ENCODE results near the gene CCNYL1. TPM values are rescaled to one million over a fixed set of nuclear protein-coding genes. Genes with fewer than 3 reads are reported as not detected.
"Not testable (repeated sequence)": the region's sequence is repeated elsewhere in the genome, so short reads cannot be mapped to it uniquely, and the experiment has no call there.

CCNYL1 gene
- total and polyA plus RNA-seq, 2 donors (not counting 1 experiment from before 2014, with no cell fraction given), result 8.8 to 18.4 TPM

DNA sequence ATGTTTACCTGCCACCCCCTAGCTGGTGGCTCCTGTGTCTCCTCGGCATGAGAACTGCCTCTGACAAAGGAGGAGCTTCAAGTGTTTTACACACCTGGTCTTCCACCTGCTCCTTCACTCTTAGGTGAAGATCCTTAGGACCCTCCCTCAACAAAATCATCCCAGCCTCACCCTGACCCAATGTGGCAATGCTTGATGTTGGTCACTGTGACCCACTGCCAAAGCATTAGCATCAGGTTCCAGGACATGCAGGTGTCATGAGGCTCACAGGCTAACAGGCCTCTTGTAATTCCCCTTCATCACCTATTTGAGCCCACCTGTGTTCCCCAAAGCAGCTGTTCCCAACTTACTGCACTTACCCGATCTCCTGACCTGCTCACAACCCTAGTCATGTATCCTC lies 48.5 kb downstream of the CCNYL1 start:
- DNase-seq (ENCODE audit: low read depth in 2 of 2), result no peak
- H3K79me2 ChIP-seq (ENCODE audit: control insufficient read depth, insufficient read depth, low read length), result no peaks in the 10 kb centered on the region
- H3K36me3 ChIP-seq (ENCODE audit: control insufficient read depth, insufficient read depth, low read length), result no peaks in the 10 kb centered on the region
- no peaks in the 10 kb centered on the region for H3K4me1 ChIP-seq (ENCODE audit: control insufficient read depth, extremely low read depth, insufficient read depth, low read length)
- no peak overlapping the region for H3K9ac ChIP-seq (ENCODE audit: insufficient read depth, low read length)
- H3K4me3 ChIP-seq (replicated peaks in 1 of 4; ENCODE audit: control extremely low read depth in 1 of 4, insufficient read depth in 1 of 4, low read depth in 3 of 4, low read length in 4 of 4), result no peak overlapping the region
- no peaks in the 10 kb centered on the region for H3K27me3 ChIP-seq (ENCODE audit: control insufficient read depth, insufficient read depth, low read length)
- no peak for TF ChIP-seq EZH2 (IDR thresholded peaks at IDR 0.05; ENCODE audit: low read length, missing control alignments)
- TF ChIP-seq, protein P1, sequence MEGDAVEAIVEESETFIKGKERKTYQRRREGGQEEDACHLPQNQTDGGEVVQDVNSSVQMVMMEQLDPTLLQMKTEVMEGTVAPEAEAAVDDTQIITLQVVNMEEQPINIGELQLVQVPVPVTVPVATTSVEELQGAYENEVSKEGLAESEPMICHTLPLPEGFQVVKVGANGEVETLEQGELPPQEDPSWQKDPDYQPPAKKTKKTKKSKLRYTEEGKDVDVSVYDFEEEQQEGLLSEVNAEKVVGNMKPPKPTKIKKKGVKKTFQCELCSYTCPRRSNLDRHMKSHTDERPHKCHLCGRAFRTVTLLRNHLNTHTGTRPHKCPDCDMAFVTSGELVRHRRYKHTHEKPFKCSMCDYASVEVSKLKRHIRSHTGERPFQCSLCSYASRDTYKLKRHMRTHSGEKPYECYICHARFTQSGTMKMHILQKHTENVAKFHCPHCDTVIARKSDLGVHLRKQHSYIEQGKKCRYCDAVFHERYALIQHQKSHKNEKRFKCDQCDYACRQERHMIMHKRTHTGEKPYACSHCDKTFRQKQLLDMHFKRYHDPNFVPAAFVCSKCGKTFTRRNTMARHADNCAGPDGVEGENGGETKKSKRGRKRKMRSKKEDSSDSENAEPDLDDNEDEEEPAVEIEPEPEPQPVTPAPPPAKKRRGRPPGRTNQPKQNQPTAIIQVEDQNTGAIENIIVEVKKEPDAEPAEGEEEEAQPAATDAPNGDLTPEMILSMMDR (conservative IDR thresholded peaks at IDR 0.05 in 1 of 2, IDR thresholded peaks at IDR 0.05 in 1 of 2; ENCODE audit: low read depth in 1 of 2, low read length in 2 of 2), result no peak
- H2AFZ ChIP-seq (ENCODE audit: low read length), result no peak overlapping the region
- no peak overlapping the region for H3K4me2 ChIP-seq (ENCODE audit: extremely low read depth, insufficient read depth, low read length)
- H4K20me1 ChIP-seq (ENCODE audit: control insufficient read depth, extremely low read depth, insufficient read depth, low read length), result no peaks in the 10 kb centered on the region
- no peaks in the 10 kb centered on the region for H3K9me3 ChIP-seq (ENCODE audit: control insufficient read depth, insufficient read depth, low read depth, low read length)
- no peak overlapping the region for H3K27ac ChIP-seq (ENCODE audit: insufficient read depth, low read length)

DNA sequence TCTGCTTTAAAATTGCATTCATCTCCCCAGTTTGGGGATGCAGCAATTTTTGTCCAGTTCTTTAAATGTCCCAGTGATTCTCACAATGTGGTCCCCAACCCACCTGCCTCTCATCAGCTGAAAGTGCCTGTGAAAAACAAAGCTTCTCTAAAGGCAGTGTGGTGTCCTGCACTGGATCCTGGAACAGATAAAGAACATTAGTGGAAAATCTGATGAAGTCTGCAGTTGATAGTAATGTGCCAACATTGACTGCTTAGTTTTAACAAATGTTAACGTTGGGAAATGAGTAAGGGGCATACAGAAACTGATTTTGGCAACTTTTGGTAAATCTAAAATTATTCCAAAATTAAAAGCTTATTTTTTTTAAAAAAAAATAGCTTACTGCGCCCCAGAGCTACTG lies 49.0 kb downstream of the CCNYL1 start:
- H3K4me2 ChIP-seq (ENCODE audit: extremely low read depth, insufficient read depth, low read length), result no peak overlapping the region
- no peaks in the 10 kb centered on the region for H3K27me3 ChIP-seq (ENCODE audit: control insufficient read depth, insufficient read depth, low read length)
- no peak overlapping the region for H3K27ac ChIP-seq (ENCODE audit: insufficient read depth, low read length)
- no peak overlapping the region for H3K4me3 ChIP-seq (replicated peaks in 1 of 4; ENCODE audit: control extremely low read depth in 1 of 4, insufficient read depth in 1 of 4, low read depth in 3 of 4, low read length in 4 of 4)
- H2AFZ ChIP-seq (ENCODE audit: low read length), result no peak overlapping the region
- H3K4me1 ChIP-seq (ENCODE audit: control insufficient read depth, extremely low read depth, insufficient read depth, low read length), result no peaks in the 10 kb centered on the region
- H3K9me3 ChIP-seq (ENCODE audit: control insufficient read depth, insufficient read depth, low read depth, low read length), result no peaks in the 10 kb centered on the region
- H4K20me1 ChIP-seq (ENCODE audit: control insufficient read depth, extremely low read depth, insufficient read depth, low read length), result no peaks in the 10 kb centered on the region
- H3K36me3 ChIP-seq (ENCODE audit: control insufficient read depth, insufficient read depth, low read length), result no peaks in the 10 kb centered on the region
- H3K79me2 ChIP-seq (ENCODE audit: control insufficient read depth, insufficient read depth, low read length), result no peaks in the 10 kb centered on the region
- TF ChIP-seq EZH2 (IDR thresholded peaks at IDR 0.05; ENCODE audit: low read length, missing control alignments), result no peak
- TF ChIP-seq, protein P1 (conservative IDR thresholded peaks at IDR 0.05 in 1 of 2, IDR thresholded peaks at IDR 0.05 in 1 of 2; ENCODE audit: low read depth in 1 of 2, low read length in 2 of 2), result no peak
- no peak overlapping the region for H3K9ac ChIP-seq (ENCODE audit: insufficient read depth, low read length)
- no peak for DNase-seq (ENCODE audit: low read depth in 2 of 2)

DNA sequence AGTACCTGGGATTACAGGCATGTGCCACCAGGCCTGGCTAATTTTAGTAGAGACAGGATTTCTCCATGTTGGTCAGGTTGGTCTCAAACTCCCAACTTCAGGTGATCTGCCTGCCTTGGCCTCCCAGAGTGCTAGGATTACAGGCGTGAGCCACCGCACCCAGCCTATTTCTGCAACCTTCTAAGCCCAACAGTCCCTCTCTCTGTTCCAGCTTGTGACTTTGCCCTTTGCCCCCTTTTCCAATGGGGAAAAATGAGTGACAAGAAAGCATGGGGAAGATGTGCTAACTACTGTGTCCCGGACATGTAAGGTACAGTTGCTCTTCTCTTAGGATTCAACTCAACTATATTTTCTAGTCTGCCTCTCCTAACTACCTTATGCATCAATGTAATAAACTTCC lies 50.0 kb downstream of the CCNYL1 start:
- not testable (repeated sequence) for H3K4me3 ChIP-seq (replicated peaks in 1 of 4; ENCODE audit: control extremely low read depth in 1 of 4, insufficient read depth in 1 of 4, low read depth in 3 of 4, low read length in 4 of 4); H4K20me1 ChIP-seq (ENCODE audit: control insufficient read depth, extremely low read depth, insufficient read depth, low read length); H3K9me3 ChIP-seq (ENCODE audit: control insufficient read depth, insufficient read depth, low read depth, low read length); H3K4me2 ChIP-seq (ENCODE audit: extremely low read depth, insufficient read depth, low read length); H3K27ac ChIP-seq (ENCODE audit: insufficient read depth, low read length); H3K27me3 ChIP-seq (ENCODE audit: control insufficient read depth, insufficient read depth, low read length); H3K4me1 ChIP-seq (ENCODE audit: control insufficient read depth, extremely low read depth, insufficient read depth, low read length); H3K79me2 ChIP-seq (ENCODE audit: control insufficient read depth, insufficient read depth, low read length); H3K36me3 ChIP-seq (ENCODE audit: control insufficient read depth, insufficient read depth, low read length); H3K9ac ChIP-seq (ENCODE audit: insufficient read depth, low read length); DNase-seq (ENCODE audit: low read depth in 2 of 2); H2AFZ ChIP-seq (ENCODE audit: low read length)

Measured in fibroblast of lung (primary cell).